GM12875 (cell line): ENCODE data around the gene AOAH.

Experiments
- H3K4me3 ChIP-seq: one replicate; pipeline ENCODE4 v1.5.1; 2011; ENCODE audit warnings: low read depth, low read length, control low read depth
- TF ChIP-seq, protein P1 (sequence below): IDR thresholded peaks from 2 replicates; pipeline ENCODE4 v1.5.1; 2011; ENCODE audit warnings: low read depth, mild to moderate bottlenecking, control low read depth, inconsistent platforms, low read length, moderate library complexity, borderline replicate concordance; ENCODE audit not compliant: insufficient read depth

The AOAH gene

DNA sequence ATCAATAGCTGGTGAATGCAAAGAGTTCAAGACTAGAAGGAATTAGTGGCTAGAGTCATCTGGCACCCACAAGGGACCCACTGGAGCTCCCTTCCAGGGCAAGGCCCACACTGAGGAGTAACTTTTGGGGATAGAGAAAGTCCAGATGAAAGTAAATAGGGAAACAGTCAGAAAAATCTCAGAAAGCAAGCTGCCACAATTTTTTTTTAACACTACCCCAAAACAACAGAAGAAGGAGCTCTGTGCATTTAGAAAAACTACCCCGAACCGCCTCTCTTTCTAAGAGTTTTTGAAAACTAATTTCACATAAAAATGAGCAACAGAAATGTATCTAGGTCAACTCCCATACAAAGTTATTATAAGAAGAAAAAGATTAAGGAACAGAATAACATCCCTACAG is 42.2 kb downstream of the AOAH start:
- no peak overlapping the region for H3K4me3 ChIP-seq
- TF ChIP-seq, protein P1, sequence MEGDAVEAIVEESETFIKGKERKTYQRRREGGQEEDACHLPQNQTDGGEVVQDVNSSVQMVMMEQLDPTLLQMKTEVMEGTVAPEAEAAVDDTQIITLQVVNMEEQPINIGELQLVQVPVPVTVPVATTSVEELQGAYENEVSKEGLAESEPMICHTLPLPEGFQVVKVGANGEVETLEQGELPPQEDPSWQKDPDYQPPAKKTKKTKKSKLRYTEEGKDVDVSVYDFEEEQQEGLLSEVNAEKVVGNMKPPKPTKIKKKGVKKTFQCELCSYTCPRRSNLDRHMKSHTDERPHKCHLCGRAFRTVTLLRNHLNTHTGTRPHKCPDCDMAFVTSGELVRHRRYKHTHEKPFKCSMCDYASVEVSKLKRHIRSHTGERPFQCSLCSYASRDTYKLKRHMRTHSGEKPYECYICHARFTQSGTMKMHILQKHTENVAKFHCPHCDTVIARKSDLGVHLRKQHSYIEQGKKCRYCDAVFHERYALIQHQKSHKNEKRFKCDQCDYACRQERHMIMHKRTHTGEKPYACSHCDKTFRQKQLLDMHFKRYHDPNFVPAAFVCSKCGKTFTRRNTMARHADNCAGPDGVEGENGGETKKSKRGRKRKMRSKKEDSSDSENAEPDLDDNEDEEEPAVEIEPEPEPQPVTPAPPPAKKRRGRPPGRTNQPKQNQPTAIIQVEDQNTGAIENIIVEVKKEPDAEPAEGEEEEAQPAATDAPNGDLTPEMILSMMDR: no peak

DNA sequence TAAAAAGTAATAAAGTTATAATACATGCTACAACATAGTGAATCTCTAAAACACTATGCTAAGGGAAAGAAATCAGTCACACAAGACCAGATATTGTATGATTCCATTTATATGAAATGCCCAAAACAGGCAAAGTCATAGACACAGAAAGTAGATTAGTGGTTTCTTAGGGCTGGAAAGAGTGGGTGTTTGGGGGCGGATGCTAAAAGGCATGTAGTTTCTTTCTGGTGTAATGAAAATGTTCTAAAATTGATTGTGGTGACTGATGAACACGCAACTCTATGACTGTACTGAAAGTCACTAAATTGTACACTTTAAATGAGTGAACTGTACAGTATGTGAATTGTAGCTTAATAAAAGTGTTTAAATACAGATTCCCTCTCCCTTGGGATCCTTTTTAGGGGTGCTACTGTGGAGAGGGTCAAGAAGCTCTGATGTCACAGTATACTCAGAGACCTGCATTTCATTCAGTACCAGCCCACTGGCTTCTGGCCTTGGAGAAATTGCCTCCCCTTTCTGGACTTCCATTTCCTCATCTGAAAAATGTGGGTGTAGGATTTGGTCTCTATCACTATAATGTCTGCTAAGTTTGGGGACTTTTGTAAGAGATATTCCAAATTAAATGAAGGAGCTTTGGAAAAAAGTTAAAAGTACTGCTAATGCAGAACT is 46.4 kb downstream of the AOAH start:
- no peak overlapping the region for H3K4me3 ChIP-seq

DNA sequence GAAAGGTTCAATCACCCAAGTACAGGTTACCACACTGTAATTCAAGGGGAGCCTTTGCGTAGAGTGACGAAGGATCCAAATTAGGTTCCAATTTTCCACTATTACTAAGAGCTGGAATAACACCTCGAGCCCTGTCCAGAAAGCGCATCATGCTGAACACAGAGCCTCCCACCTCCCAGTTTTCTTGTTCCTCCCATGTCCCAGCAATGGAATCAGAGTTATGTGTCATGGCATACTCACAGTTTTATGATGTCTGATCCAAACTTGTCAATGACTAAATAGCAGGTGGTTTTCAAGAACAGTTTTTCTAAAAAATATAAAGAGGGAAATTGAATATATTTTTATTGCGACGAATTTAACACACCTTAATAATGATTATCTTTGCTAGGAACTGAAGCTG is 50.6 kb downstream of the AOAH start:
- TF ChIP-seq, protein P1: no peak
- no peak overlapping the region for H3K4me3 ChIP-seq

More for the DNA sequence above, 46.4 kb downstream of the AOAH start:
- TF ChIP-seq, protein P1: no peak

DNA sequence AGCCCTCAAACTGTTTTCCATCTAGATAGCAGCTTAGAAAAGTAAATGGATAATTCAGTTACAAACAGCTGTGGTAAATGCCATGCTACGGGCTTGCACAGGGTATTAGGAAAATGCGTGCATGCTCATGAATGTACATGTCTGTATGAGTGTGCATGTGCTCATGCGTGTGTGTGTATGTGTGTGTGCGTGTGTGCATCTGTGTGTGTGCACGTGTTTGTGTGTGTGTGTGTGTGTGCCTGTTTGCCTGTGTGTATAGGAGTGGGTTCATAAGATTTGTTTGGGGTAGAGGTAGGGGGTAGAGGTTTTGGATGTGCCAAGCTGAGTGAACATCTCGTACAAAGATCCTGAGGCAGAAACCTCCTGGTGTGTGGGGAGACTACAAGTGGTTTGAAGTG is 52.9 kb downstream of the AOAH start:
- TF ChIP-seq, protein P1: no peak
- H3K4me3 ChIP-seq: no peak overlapping the region

DNA sequence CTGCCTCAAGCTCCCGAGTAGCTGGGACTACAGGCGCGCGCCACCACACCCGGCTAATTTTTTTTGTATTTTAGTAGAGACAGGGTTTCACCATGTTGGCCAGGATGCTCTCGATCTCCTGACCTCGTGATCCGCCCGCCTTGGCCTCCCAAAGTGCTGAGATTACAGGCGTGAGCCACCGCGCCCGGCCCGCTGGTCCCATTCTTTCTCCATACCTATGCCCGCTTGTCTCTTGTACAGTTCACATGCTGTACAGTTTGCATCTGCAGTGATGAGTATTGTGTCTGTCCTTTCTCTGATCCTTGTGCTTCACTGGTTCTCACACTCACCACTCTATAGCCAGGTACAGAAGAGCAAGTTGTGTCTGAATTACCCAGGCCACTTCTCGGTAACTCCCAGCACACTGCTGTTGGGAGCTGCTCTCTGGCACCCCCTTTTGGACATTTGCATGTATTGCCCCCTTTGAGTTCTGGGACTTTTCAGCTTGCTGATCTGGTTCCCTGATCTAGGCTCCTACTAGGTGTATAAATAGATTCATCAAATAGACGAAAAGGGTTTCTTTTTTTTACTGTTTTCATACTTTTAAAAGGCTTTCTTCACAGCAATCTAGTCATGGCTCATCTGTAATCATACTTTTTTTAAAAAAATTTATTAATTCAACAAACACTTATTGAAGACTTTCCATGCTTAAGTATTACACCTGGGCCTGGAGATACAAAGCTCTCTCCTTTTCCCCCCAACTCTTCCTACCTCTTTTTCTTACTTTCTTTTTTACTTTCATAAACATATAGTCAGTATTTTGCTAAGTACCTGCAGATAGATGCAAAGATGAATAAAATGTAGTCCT is 53.5 kb downstream of the AOAH start:
- TF ChIP-seq, protein P1: peak; percentile 88
- no peak overlapping the region for H3K4me3 ChIP-seq

DNA sequence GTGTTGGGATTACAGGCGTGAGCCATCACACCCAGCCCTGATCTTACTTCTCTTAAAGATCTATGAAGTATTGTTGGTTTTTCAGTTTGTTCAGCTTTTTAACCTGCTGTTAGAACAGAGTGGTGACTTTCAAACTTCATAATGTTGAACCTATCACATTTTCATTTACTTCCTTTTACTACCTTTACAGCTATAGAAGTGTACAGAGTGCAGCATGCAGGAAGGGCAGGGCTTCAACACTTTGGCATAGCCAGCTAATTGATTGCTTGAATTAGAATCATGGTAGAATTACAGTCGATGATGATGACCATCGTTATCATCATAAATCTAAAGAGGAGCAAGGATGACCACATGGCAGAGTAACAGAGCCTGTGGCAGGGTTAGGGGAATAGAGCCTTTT is 55.5 kb downstream of the AOAH start:
- TF ChIP-seq, protein P1: no peak
- H3K4me3 ChIP-seq: no peak overlapping the region

DNA sequence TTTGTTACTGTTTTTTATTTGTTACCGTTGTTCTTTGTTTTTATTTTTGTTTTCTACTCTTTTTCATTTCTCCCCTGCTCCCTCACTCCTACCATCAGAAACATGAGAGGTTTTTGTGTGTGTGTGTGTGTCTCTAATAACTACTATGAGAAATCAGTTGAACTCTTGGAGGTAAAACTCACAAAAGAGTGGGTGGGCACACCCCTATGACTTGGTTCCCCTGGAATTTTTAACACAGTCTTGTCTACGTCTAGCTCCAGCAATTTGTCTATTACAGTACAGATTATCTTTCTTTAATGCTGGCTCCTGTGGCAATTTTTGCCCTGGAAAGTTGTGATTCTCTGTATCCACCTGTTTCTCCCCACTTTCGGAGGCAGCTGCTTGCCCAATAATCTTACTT is 56.2 kb downstream of the AOAH start:
- H3K4me3 ChIP-seq: no peak overlapping the region
- TF ChIP-seq, protein P1: no peak
